K562 (cell line): ENCODE measurements around the gene STT3B.

Experiments used
- NR1H2 ChIP-seq: sonication (generic); formaldehyde crosslinking; IDR thresholded peaks from 2 replicates; pipeline ENCODE4 v1.4.0; 2020; ENCODE audit warnings: mild to moderate bottlenecking, missing genetic modification reagents
- RFX5 ChIP-seq: IDR thresholded peaks from 2 replicates; pipeline ENCODE4 v1.6.1; 2011; ENCODE audit warnings: low read depth, mild to moderate bottlenecking, improper control_type of control experiment, low read length
- SMAD2 ChIP-seq: fragments of 150-350 bp; IDR thresholded peaks from 2 replicates; pipeline ENCODE4 v1.6.1; 2014; ENCODE audit warnings: low read depth, mild to moderate bottlenecking, low read length
- SPI1 ChIP-seq: IDR thresholded peaks from 2 replicates; pipeline ENCODE4 v1.6.1; 2011; ENCODE audit warnings: low read depth, low read length, control low read depth, borderline replicate concordance
- ZFX ChIP-seq: sonication (generic); formaldehyde crosslinking; IDR thresholded peaks from 2 replicates; pipeline ENCODE4 v1.8.0; 2022; ENCODE audit warnings: mild to moderate bottlenecking, missing genetic modification reagents, moderate library complexity
- ZNF224 ChIP-seq: sonication (generic); formaldehyde crosslinking; IDR thresholded peaks from 2 replicates; pipeline ENCODE4 v1.8.0; 2022; ENCODE audit warnings: mild to moderate bottlenecking, missing genetic modification reagents
- TF ChIP-seq, protein P1 (sequence below): sonication (generic); formaldehyde crosslinking; IDR thresholded peaks from 2 replicates; pipeline ENCODE4 v1.8.0; 2022; ENCODE audit warnings: mild to moderate bottlenecking, low read depth, missing genetic modification reagents

GRCh38 chr3:31530039-31530959 is 2.4 kb upstream of the STT3B start:
- no peak for TF ChIP-seq SMAD2
- TF ChIP-seq NR1H2 (CRISPR knock-in tag) = no peak
- no peak for TF ChIP-seq RFX5
- no peak for TF ChIP-seq SPI1
- TF ChIP-seq, protein P1, sequence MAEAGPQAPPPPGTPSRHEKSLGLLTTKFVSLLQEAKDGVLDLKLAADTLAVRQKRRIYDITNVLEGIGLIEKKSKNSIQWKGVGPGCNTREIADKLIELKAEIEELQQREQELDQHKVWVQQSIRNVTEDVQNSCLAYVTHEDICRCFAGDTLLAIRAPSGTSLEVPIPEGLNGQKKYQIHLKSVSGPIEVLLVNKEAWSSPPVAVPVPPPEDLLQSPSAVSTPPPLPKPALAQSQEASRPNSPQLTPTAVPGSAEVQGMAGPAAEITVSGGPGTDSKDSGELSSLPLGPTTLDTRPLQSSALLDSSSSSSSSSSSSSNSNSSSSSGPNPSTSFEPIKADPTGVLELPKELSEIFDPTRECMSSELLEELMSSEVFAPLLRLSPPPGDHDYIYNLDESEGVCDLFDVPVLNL (CRISPR knock-in tag) = 0 out of 2 replicates have a peak, but pooled peaks have one; percentile 14
- TF ChIP-seq ZFX (CRISPR knock-in tag) = no peak
- TF ChIP-seq ZNF224 (CRISPR knock-in tag) = no peak
